ENCODE data around the gene PNPO. TPM values are rescaled to one million over a fixed set of nuclear protein-coding genes. Genes with fewer than 3 reads are reported as not detected.

Gene PNPO
- total and polyA plus RNA-seq, 2 experiments from 2014 or later, result 12.2 to 17.0 TPM

- H3K9me3 ChIP-seq (ENCODE audit: low read depth), result no peaks in the 10 kb centered on the region
- H3K9me2 ChIP-seq (replicated peaks; ENCODE audit: insufficient read depth), result no peaks in the 10 kb centered on the region
- DNase-seq (ENCODE audit: low spot score), result peak; percentile 100
- no peaks in the 10 kb centered on the region for H4K20me1 ChIP-seq (ENCODE audit: insufficient read depth, poor library complexity, severe bottlenecking)
- peaks cover 13% of the 10 kb centered on the region for H3K4me1 ChIP-seq (ENCODE audit: insufficient read depth)
- TF ChIP-seq EZH2 (IDR thresholded peaks at IDR 0.05; ENCODE audit: borderline replicate concordance), result no peak
- TF ChIP-seq EZH2phosphoT487 (IDR thresholded peaks at IDR 0.05; ENCODE audit: low read depth, severe bottlenecking, unreplicated experiment), result no peak
- TF ChIP-seq CTCF (IDR thresholded peaks at IDR 0.05; ENCODE audit: poor library complexity), result no peak
- H3K27me3 ChIP-seq, result no peaks in the 10 kb centered on the region
- H2AFZ ChIP-seq, result peak within 1 kb of the TSS; percentile 67
- under 1% methylated on average over 34 of the region's 70 CpGs for WGBS (ENCODE audit: low lambda C conversion rate, missing lambda C conversion rate)
- peak within 1 kb of the TSS; percentile 94 for H3K4me2 ChIP-seq
- H3K27ac ChIP-seq, result peak within 1 kb of the TSS; percentile 95
- H3K36me3 ChIP-seq (replicated peaks; ENCODE audit: insufficient read depth, low read depth), result no peaks in the 10 kb centered on the region
- H3K4me3 ChIP-seq, result peak within 1 kb of the TSS; percentile 32
- H3K79me2 ChIP-seq, result peaks cover 36% of the 10 kb centered on the region
Measured at GRCh38 chr17:47895856-47896671, 45.3 kb upstream of the PNPO start, which contains the start of gene SP2. TSS of gene SP2 (plus strand) at chr17:47896236. CDS start at chr17:47896287, 51 bp downstream.

GRCh38 chr17:47896672-47897490, 44.5 kb upstream of the PNPO start:
- no peaks in the 10 kb centered on the region for H3K36me3 ChIP-seq (replicated peaks; ENCODE audit: insufficient read depth, low read depth)
- H3K9me2 ChIP-seq (replicated peaks; ENCODE audit: insufficient read depth), result no peaks in the 10 kb centered on the region
- H3K4me1 ChIP-seq (ENCODE audit: insufficient read depth), result peaks cover 13% of the 10 kb centered on the region
- H3K79me2 ChIP-seq, result peaks cover 42% of the 10 kb centered on the region
- WGBS (ENCODE audit: low lambda C conversion rate, missing lambda C conversion rate), result 4% methylated on average over 22 of the region's 22 CpGs
- H3K9me3 ChIP-seq (ENCODE audit: low read depth), result no peaks in the 10 kb centered on the region
- H3K27me3 ChIP-seq, result no peaks in the 10 kb centered on the region
- H3K4me2 ChIP-seq, result peak overlapping the region; percentile 94
- peak overlapping the region; percentile 95 for H3K27ac ChIP-seq
- no peak for DNase-seq (ENCODE audit: low spot score)
- peak overlapping the region; percentile 32 for H3K4me3 ChIP-seq
- TF ChIP-seq EZH2phosphoT487 (IDR thresholded peaks at IDR 0.05; ENCODE audit: low read depth, severe bottlenecking, unreplicated experiment) (no peak), CTCF (IDR thresholded peaks at IDR 0.05; ENCODE audit: poor library complexity) (no peak), EZH2 (IDR thresholded peaks at IDR 0.05; ENCODE audit: borderline replicate concordance) (no peak)
- no peaks in the 10 kb centered on the region for H4K20me1 ChIP-seq (ENCODE audit: insufficient read depth, poor library complexity, severe bottlenecking)
- H2AFZ ChIP-seq, result peak overlapping the region; percentile 58

GRCh38 chr17:47897561-47897960, 43.8 kb upstream of the PNPO start:
- Histone ChIP-seq H3K9me2 (replicated peaks; ENCODE audit: insufficient read depth) (no peaks in the 10 kb centered on the region), H3K9me3 (ENCODE audit: low read depth) (no peaks in the 10 kb centered on the region), H3K79me2 (peaks cover 47% of the 10 kb centered on the region), H3K27me3 (no peaks in the 10 kb centered on the region), H4K20me1 (ENCODE audit: insufficient read depth, poor library complexity, severe bottlenecking) (no peaks in the 10 kb centered on the region), H3K4me2 (peak overlapping the region; percentile 94), H3K36me3 (replicated peaks; ENCODE audit: insufficient read depth, low read depth) (no peaks in the 10 kb centered on the region), H3K4me1 (ENCODE audit: insufficient read depth) (peaks cover 13% of the 10 kb centered on the region), H2AFZ (no peak overlapping the region), H3K4me3 (peak overlapping the region; percentile 32), H3K27ac (peak overlapping the region; percentile 95)
- TF ChIP-seq EZH2 (IDR thresholded peaks at IDR 0.05; ENCODE audit: borderline replicate concordance) (no peak), CTCF (IDR thresholded peaks at IDR 0.05; ENCODE audit: poor library complexity) (no peak), EZH2phosphoT487 (IDR thresholded peaks at IDR 0.05; ENCODE audit: low read depth, severe bottlenecking, unreplicated experiment) (no peak)
- WGBS (ENCODE audit: low lambda C conversion rate, missing lambda C conversion rate), result 80% methylated on average over 5 of the region's 5 CpGs
- DNase-seq (ENCODE audit: low spot score), result no peak

Measured in hepatocyte (in vitro differentiated cells).